ENCODE results near the gene SPA17.
A peak's percentile ranks its signal among the peaks of the same experiment; 100 is the strongest.

SPA17 gene

DNA sequence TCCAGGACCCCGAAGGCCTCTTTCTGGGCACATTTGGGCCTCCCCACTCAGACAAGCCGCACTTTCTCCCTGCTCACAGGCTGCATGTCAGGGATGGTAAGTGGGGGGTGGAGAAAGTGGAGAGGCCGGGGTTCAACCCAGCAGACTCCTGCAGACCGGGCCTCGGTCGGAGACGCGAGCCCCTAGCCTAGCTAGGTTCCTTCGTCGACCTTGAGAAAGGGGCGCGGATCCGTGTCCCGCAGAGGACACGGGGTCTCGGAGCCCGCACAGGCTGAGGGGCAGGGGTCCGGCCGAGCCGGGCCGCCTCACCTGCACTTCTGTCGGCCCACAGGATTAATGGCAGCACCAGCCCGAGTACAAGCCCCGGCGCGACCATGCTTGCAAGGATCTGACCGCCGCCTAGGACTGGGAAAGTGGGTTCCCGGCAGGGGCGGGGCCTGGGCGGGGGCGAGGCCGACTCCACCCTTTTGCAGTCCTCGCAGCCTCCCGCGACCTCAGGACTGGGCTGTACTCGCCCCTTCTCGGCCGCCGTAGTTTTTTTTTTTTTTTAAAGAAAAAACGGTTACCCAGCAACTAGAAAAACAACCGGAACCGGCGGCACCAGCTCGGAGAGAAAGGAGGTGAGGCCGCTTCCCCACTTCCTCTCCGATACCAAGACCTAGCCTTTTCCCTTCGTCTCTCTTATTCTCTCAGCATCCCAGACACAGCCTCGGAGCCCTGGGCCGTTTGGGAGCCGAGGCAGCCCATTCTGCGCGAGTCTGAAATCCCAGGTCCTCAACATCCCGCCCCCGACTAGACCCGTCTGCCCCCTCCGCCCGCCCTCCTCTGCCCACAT is at the start of gene SPA17, which contains the start of gene SIAE:
Gene SPA17, plus strand, starts transcription at position 572 of the 835 bp plus-strand sequence. CDS start 1,361 bp downstream, outside the sequence.
Gene SIAE, minus strand, starts transcription at position 407 of the 835 bp plus-strand sequence. Its CDS starts 31 bp downstream, at position 376.
- TF ChIP-seq CTCF (conservative IDR thresholded peaks at IDR 0.05), result no peak
- peak within 1 kb of the TSS; percentile 67 for H3K27ac ChIP-seq

- TF ChIP-seq CTCF (conservative IDR thresholded peaks at IDR 0.05), result no peak
These were observed 48.1 kb upstream of the SPA17 start for GRCh38 chr11:124625504-124626168.

DNA sequence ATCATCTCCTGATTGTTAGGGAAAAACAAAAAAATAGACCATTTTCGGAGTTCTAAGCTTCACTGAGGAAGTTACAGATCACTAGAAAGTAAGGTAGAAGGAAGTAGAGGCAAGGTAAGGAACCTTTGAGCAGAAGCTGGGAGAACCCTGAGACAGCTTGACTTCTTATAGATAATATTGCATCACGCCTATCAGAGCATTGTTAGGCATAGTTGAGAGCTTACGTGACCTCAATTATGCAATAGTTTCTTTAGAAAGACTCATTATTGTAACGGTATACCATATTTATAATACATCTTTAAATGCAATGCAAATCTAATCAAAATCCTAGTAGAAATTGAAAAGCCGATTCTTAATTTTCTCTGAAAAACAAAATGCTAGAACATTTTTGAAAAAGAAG is 46.2 kb upstream of the SPA17 start:
- H3K27ac ChIP-seq, result no peak overlapping the region; the same call in 1 of the 2 replicates
- TF ChIP-seq CTCF (conservative IDR thresholded peaks at IDR 0.05), result no peak

More at GRCh38 chr11:124625504-124626168, 48.1 kb upstream of the SPA17 start:
- no peak overlapping the region; the same call in 1 of the 2 replicates for H3K27ac ChIP-seq

DNA sequence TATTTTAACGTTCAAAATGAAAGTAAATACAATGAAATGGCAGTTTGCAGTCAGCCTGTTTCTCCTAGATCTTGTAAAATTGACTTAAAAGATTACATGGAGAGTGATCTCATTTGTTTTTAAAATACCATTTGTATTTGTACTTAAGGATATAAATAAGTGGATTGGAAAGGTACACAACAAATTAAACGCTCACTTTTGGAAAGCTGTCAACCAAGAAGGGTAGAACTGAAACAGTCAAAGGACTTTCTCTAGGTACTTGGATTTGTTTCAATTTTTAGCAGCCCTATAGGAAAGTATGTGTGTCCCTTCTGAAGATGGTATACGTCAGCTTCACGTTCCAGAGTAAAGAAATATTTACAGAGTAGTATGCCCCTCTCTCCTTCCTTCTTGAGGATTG is 43.7 kb upstream of the SPA17 start:
- no peak for TF ChIP-seq CTCF (conservative IDR thresholded peaks at IDR 0.05)
- H3K27ac ChIP-seq, result peak overlapping the region; percentile 74

DNA sequence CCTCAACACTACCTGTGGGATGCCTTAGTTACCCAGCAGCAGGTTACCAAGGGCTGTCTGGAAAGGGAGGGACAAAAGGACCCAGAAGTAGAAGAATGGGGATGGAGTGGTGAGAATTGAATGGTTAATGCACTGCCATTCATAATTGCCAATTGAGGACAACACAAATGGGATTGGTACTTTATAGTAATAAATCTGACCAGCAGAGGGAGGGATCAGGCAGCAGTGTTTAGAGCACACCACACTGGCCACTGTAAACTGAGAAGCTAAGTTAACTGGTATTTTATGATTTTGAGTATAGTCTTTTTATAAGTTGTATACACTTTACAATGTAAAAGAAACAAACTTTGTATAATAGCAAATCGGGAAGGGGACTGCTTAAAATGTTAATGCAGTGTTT is 40.3 kb upstream of the SPA17 start:
- peak overlapping the region; percentile 74 for H3K27ac ChIP-seq
- peak; percentile 76 for TF ChIP-seq CTCF (conservative IDR thresholded peaks at IDR 0.05)

DNA sequence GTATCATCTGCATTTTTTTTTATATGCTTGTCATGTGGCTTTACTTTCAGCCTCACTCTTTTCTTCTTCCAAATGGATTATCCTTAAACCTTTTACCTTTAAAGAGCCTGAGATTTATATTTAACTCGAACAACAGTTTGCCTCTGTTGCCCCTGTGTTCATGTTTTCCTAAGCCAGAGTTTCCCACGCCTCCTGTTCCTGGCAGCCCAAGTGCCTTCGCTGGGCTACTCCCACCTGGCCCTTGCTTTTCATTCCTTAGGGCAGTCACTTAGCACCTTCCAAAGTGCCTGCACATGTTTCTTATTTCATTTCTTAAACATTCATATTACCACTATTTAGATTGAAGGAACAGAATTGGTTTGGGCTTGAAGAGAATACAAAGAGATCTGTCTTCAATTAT is 37.8 kb upstream of the SPA17 start:
- TF ChIP-seq CTCF (conservative IDR thresholded peaks at IDR 0.05), result no peak
- no peak overlapping the region for H3K27ac ChIP-seq

- no peak for TF ChIP-seq CTCF (conservative IDR thresholded peaks at IDR 0.05)
- H3K27ac ChIP-seq, result no peak overlapping the region
These were observed 35.2 kb upstream of the SPA17 start for GRCh38 chr11:124638500-124638899.
